K562 (cell line): ENCODE data around the gene HMBS. TPM values are rescaled to one million over a fixed set of nuclear protein-coding genes. Genes with fewer than 3 reads are reported as not detected.

Experiments used
- CCNT2 ChIP-seq: IDR thresholded peaks from 2 replicates; pipeline ENCODE4 v1.6.1; 2011; ENCODE audit warnings: borderline replicate concordance, low read depth, mild to moderate bottlenecking, moderate library complexity, mixed read lengths, low read length; ENCODE audit not compliant: insufficient read length; ENCODE audit errors: extremely low read depth
- FOXJ2 ChIP-seq: fragments of 200-800 bp; sonication (Bioruptor generic); IDR thresholded peaks from 2 replicates; pipeline ENCODE4 v1.6.1; 2016; ENCODE audit warnings: missing genetic modification characterization, missing compliant biosample characterization
- PHF21A ChIP-seq: fragments of 450-650 bp; IDR thresholded peaks from 2 replicates; pipeline ENCODE4 v1.6.1; 2017; ENCODE audit warnings: low read depth, borderline replicate concordance
- RNF2 ChIP-seq: sonication (generic); IDR thresholded peaks from 2 replicates; pipeline ENCODE4 v1.6.1; 2016
- polyA plus RNA-seq, 8 experiments: library from polyadenylated mRNA; depleted of rRNA in 4 of 8; stranded (reverse) in 5 of 8; unstranded in 3 of 8; fragments of >200 nt; fragmentation: Nextera tagmentation in 2 of 8; fragmentation: Illumina TruSeq in 1 of 8; extraction: Ambion mirVana in 2 of 8; extraction: Trizol in 1 of 8; gene quantifications; 2 replicates each; pipeline versions ENCODE4 v1.2.1 to v1.2.3, GENCODE V29; 2011 to 2014; ENCODE audit warnings: inconsistent platforms in 1 of 8, missing spikeins in 1 of 8
- total RNA-seq, 7 experiments: library from RNA; depleted of rRNA in 6 of 7; stranded (reverse); fragments of >200 nt in 6 of 7; fragmentation: Illumina TruSeq in 2 of 7; extraction: Trizol in 2 of 7; gene quantifications; 2 replicates each; pipeline versions ENCODE4 v1.2.1 to v1.2.3, GENCODE V29; 2011 to 2021; ENCODE audit warnings: low replicate concordance in 1 of 7
- TF ChIP-seq, protein P1 (sequence below): fragments of 250-450 bp; sonication (Bioruptor Pico); IDR thresholded peaks from 2 replicates; pipeline ENCODE4 v1.4.0; 2020
- TF ChIP-seq, protein P2 (sequence below): fragments of 250-450 bp; sonication (Bioruptor Pico); IDR thresholded peaks from 2 replicates; pipeline ENCODE4 v1.8.0; 2021; ENCODE audit warnings: moderate library complexity, mild to moderate bottlenecking, inconsistent platforms
- TF ChIP-seq, protein P3 (sequence below): sonication (generic); formaldehyde crosslinking; IDR thresholded peaks from 2 replicates; pipeline ENCODE4 v1.8.0; 2022; ENCODE audit warnings: mild to moderate bottlenecking, missing genetic modification reagents

The HMBS gene
- total and polyA plus RNA-seq, 9 of the 15 experiments (the other 6 are each of a cell fraction or from before 2014, with no cell fraction given), result 56.9 to 385 (median 286) TPM

DNA sequence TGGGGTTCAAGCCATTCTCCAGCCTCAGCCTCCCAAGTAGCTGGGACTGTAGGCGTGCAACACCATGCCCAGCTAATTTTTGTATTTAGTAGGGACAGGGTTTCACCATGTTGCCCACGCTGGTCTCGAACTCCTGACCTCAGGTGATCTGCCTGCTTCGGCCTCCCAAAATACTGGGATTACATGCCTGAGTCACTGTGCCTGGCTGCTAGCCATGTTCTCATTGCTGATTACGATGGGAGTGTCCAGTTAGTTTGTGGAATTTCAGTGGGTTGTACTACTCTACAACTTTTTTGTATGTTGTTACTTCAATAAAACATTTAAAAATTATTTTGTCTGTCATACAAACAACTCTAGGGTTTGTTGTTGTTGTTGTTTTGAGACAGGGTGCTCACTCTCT is 21.9 kb upstream of the HMBS start (continued):
- TF ChIP-seq, protein P1, sequence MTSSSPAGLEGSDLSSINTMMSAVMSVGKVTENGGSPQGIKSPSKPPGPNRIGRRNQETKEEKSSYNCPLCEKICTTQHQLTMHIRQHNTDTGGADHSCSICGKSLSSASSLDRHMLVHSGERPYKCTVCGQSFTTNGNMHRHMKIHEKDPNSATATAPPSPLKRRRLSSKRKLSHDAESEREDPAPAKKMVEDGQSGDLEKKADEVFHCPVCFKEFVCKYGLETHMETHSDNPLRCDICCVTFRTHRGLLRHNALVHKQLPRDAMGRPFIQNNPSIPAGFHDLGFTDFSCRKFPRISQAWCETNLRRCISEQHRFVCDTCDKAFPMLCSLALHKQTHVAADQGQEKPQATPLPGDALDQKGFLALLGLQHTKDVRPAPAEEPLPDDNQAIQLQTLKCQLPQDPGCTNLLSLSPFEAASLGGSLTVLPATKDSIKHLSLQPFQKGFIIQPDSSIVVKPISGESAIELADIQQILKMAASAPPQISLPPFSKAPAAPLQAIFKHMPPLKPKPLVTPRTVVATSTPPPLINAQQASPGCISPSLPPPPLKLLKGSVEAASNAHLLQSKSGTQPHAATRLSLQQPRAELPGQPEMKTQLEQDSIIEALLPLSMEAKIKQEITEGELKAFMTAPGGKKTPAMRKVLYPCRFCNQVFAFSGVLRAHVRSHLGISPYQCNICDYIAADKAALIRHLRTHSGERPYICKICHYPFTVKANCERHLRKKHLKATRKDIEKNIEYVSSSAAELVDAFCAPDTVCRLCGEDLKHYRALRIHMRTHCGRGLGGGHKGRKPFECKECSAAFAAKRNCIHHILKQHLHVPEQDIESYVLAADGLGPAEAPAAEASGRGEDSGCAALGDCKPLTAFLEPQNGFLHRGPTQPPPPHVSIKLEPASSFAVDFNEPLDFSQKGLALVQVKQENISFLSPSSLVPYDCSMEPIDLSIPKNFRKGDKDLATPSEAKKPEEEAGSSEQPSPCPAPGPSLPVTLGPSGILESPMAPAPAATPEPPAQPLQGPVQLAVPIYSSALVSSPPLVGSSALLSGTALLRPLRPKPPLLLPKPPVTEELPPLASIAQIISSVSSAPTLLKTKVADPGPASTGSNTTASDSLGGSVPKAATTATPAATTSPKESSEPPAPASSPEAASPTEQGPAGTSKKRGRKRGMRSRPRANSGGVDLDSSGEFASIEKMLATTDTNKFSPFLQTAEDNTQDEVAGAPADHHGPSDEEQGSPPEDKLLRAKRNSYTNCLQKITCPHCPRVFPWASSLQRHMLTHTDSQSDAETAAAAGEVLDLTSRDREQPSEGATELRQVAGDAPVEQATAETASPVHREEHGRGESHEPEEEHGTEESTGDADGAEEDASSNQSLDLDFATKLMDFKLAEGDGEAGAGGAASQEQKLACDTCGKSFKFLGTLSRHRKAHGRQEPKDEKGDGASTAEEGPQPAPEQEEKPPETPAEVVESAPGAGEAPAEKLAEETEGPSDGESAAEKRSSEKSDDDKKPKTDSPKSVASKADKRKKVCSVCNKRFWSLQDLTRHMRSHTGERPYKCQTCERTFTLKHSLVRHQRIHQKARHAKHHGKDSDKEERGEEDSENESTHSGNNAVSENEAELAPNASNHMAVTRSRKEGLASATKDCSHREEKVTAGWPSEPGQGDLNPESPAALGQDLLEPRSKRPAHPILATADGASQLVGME, result no peak
- TF ChIP-seq, protein P2, sequence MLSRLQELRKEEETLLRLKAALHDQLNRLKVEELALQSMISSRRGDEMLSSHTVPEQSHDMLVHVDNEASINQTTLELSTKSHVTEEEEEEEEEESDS (CRISPR knock-in tag), result no peak
- TF ChIP-seq, protein P3, sequence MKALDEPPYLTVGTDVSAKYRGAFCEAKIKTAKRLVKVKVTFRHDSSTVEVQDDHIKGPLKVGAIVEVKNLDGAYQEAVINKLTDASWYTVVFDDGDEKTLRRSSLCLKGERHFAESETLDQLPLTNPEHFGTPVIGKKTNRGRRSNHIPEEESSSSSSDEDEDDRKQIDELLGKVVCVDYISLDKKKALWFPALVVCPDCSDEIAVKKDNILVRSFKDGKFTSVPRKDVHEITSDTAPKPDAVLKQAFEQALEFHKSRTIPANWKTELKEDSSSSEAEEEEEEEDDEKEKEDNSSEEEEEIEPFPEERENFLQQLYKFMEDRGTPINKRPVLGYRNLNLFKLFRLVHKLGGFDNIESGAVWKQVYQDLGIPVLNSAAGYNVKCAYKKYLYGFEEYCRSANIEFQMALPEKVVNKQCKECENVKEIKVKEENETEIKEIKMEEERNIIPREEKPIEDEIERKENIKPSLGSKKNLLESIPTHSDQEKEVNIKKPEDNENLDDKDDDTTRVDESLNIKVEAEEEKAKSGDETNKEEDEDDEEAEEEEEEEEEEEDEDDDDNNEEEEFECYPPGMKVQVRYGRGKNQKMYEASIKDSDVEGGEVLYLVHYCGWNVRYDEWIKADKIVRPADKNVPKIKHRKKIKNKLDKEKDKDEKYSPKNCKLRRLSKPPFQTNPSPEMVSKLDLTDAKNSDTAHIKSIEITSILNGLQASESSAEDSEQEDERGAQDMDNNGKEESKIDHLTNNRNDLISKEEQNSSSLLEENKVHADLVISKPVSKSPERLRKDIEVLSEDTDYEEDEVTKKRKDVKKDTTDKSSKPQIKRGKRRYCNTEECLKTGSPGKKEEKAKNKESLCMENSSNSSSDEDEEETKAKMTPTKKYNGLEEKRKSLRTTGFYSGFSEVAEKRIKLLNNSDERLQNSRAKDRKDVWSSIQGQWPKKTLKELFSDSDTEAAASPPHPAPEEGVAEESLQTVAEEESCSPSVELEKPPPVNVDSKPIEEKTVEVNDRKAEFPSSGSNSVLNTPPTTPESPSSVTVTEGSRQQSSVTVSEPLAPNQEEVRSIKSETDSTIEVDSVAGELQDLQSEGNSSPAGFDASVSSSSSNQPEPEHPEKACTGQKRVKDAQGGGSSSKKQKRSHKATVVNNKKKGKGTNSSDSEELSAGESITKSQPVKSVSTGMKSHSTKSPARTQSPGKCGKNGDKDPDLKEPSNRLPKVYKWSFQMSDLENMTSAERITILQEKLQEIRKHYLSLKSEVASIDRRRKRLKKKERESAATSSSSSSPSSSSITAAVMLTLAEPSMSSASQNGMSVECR (CRISPR knock-in tag), result no peak
- TF ChIP-seq FOXJ2 (tag) (no peak), CCNT2 (no peak), RNF2 (no peak), PHF21A (no peak)
